ENCODE measurements around the gene NPHP4.

DNA sequence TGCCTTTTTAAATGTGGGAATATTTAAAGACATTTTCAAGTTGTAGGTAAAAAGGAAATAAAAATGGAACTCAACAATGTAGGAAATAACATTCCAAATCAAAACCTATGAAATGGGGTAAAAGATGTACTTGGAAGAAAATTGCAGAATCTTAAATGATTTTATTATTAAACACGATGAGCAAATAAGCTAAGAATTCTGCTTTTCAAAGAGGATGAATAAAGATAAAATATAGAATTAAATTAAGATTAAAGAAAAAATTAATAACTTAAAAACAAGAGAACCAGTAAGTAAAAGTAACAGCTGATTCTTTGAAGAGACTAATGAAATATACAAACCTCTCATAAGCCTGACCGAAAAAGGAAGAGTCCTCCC, 74.0 kb downstream of the NPHP4 start:
- TF ChIP-seq EZH2 (optimal IDR thresholded peaks at IDR 0.05; ENCODE audit: low read depth, low read length) (no peak), EZH2phosphoT487 (IDR thresholded peaks at IDR 0.05; ENCODE audit: low read length) (no peak)
- TF ChIP-seq, protein P1, sequence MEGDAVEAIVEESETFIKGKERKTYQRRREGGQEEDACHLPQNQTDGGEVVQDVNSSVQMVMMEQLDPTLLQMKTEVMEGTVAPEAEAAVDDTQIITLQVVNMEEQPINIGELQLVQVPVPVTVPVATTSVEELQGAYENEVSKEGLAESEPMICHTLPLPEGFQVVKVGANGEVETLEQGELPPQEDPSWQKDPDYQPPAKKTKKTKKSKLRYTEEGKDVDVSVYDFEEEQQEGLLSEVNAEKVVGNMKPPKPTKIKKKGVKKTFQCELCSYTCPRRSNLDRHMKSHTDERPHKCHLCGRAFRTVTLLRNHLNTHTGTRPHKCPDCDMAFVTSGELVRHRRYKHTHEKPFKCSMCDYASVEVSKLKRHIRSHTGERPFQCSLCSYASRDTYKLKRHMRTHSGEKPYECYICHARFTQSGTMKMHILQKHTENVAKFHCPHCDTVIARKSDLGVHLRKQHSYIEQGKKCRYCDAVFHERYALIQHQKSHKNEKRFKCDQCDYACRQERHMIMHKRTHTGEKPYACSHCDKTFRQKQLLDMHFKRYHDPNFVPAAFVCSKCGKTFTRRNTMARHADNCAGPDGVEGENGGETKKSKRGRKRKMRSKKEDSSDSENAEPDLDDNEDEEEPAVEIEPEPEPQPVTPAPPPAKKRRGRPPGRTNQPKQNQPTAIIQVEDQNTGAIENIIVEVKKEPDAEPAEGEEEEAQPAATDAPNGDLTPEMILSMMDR (IDR thresholded peaks at IDR 0.05; ENCODE audit: low read length): no peak

Measured in MM.1S (cell line).